AG09309 (cell line): Measurements from ENCODE around the gene PCDHGA10.
"Not testable (repeated sequence)": the region's sequence is repeated elsewhere in the genome, so short reads cannot be mapped to it uniquely, and the experiment has no call there.

Experiments
- DNase-seq: peaks from one replicate; pipeline ENCODE4 v3.0.0-alpha.2; 2010; ENCODE audit warnings: low read depth
- H3K4me3 ChIP-seq: 2 replicates; pipeline ENCODE4 v1.5.1; 2011; ENCODE audit warnings: mild to moderate bottlenecking, low read depth, low read length, moderate library complexity; ENCODE audit not compliant: control insufficient read depth
- TF ChIP-seq, protein P1 (sequence below): IDR thresholded peaks from 2 replicates; pipeline ENCODE4 v1.5.1; 2011; ENCODE audit warnings: mild to moderate bottlenecking, low read depth, low read length, inconsistent platforms; ENCODE audit not compliant: insufficient read depth, control insufficient read depth; ENCODE audit errors: missing control alignments

Gene PCDHGA10

DNA sequence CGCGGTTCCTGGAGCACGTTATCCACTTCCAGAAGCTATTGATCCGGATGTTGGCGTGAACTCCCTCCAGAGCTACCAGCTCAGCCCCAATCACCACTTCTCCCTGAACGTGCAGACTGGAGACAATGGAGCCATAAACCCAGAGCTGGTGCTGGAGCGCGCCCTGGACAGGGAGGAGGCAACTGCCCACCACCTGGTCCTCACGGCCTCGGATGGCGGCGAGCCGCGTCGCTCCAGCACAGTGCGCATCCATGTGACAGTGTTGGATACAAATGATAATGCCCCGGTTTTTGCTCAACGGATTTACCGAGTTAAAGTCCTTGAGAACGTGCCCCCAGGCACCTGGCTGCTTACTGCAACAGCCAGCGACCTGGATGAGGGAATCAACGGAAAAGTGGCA is 9.4 kb upstream of the PCDHGA10 start:
- no peak for DNase-seq
- H3K4me3 ChIP-seq: no peak overlapping the region
- TF ChIP-seq, protein P1, sequence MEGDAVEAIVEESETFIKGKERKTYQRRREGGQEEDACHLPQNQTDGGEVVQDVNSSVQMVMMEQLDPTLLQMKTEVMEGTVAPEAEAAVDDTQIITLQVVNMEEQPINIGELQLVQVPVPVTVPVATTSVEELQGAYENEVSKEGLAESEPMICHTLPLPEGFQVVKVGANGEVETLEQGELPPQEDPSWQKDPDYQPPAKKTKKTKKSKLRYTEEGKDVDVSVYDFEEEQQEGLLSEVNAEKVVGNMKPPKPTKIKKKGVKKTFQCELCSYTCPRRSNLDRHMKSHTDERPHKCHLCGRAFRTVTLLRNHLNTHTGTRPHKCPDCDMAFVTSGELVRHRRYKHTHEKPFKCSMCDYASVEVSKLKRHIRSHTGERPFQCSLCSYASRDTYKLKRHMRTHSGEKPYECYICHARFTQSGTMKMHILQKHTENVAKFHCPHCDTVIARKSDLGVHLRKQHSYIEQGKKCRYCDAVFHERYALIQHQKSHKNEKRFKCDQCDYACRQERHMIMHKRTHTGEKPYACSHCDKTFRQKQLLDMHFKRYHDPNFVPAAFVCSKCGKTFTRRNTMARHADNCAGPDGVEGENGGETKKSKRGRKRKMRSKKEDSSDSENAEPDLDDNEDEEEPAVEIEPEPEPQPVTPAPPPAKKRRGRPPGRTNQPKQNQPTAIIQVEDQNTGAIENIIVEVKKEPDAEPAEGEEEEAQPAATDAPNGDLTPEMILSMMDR: no peak

DNA sequence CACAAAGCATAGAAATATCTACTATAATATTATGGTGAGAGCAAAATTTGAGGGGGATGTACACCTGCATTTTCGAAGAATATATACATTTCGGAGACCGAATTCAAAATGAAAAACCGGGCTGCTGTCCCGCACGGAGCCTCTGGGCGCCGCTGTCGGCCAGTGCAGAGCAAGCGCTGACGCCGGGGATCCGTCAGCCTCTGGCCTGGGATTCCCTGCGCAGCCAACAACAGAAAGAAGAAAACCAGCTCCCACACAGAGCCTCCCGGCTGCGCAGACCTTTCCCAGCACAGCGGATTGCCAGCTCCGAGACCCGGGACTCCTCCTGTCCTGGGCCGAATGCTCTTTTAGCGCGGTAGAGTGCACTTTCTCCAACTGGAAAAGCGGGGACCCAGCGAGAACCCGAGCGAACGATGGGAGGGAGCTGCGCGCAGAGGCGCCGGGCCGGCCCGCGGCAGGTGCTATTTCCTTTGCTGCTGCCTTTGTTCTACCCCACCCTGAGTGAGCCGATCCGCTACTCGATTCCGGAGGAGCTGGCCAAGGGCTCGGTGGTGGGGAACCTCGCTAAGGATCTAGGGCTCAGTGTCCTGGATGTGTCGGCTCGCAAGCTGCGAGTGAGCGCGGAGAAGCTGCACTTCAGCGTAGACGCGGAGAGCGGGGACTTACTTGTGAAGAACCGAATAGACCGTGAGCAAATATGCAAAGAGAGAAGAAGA is 4.8 kb upstream of the PCDHGA10 start, which contains the start of gene PCDHGB6:
Gene PCDHGB6 (plus strand): TSS at position 232 of the 716 bp plus-strand sequence. CDS start 182 bp downstream, at position 414.
- TF ChIP-seq, protein P1: peak; percentile 50
- H3K4me3 ChIP-seq, DNase-seq: not testable (repeated sequence)

DNA sequence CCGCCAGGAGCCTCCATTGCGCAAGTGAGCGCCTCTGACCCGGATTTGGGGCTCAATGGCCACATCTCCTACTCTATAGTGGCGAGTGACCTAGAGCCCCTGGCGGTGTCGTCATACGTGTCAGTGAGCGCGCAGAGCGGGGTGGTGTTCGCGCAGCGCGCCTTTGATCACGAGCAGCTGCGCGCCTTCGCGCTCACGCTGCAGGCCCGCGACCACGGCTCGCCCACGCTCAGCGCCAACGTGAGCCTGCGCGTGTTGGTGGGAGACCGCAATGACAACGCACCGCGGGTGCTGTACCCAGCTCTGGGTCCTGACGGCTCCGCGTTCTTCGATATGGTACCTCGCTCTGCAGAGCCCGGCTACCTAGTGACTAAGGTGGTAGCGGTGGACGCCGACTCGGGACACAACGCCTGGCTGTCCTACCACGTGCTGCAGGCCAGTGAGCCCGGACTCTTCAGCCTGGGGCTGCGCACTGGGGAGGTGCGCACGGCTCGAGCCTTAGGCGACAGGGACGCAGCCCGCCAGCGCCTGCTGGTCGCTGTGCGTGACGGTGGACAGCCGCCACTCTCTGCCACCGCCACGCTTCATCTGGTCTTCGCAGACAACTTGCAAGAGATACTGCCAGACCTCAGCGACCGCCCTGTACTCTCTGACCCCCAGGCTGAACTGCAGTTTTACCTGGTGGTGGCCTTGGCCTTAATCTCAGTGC is 3.0 kb upstream of the PCDHGA10 start:
- no peak for DNase-seq
- TF ChIP-seq, protein P1: no peak
- no peak overlapping the region for H3K4me3 ChIP-seq

DNA sequence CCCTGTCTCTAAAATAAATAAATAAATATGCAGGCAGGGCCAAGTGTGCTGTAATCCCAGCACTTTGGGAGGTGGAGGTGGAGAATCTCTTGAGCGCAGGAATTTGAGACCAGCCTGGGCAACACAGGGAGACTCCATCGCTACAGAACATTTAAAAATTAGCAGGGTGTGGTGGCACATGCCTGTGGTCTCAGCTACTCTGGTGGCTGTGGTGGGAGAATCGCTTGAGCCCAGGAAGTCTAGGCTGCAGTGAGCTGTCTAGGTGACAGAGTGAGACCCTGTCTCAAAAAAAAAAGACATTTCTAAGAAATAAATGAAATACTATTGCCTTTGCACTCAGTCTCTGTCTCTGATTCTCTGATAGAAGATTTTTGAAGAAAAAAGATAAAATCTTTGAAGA is 1.2 kb upstream of the PCDHGA10 start:
- TF ChIP-seq, protein P1: no peak
- no peak for DNase-seq
- H3K4me3 ChIP-seq: no peak overlapping the region

DNA sequence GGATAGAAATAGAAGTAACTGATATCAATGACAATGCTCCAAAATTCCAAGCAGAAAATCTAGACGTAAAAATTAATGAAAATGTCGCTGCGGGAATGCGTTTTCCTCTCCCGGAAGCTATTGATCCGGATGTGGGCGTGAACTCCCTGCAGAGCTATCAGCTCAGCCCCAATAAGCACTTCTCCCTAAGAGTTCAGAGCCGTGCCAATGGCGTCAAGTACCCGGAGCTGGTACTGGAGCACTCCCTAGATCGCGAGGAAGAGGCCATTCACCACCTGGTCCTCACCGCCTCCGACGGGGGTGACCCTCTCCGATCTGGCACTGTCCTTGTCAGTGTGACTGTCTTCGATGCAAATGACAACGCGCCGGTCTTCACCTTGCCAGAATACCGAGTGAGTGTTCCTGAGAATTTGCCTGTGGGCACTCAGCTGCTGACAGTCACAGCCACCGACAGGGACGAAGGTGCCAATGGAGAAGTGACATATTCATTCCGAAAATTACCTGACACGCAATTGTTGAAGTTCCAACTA is 818 bp downstream of the PCDHGA10 start:
- no peak for DNase-seq
- TF ChIP-seq, protein P1: no peak

DNA sequence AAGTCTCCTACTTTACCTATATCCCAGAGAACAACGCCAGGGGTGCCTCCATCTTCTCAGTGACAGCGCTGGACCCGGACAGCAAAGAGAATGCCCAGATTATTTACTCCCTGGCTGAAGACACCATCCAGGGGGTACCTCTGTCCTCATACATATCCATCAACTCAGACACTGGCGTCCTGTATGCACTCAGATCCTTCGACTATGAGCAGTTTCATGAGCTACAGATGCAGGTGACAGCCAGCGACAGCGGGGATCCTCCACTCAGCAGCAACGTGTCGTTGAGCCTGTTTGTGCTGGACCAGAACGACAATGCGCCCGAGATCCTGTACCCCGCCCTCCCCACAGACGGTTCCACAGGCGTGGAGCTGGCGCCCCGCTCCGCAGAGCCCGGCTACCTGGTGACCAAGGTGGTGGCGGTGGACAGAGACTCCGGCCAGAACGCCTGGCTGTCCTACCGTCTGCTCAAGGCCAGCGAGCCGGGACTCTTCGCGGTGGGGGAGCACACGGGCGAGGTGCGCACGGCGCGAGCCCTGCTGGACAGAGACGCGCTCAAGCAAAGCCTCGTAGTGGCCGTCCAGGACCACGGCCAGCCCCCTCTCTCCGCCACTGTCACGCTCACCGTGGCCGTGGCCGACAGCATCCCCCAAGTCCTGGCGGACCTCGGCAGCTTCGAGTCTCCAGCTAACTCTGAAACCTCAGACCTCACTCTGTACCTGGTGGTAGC is 1.9 kb downstream of the PCDHGA10 start:
- not testable (repeated sequence) for DNase-seq, H3K4me3 ChIP-seq

More for the DNA sequence above, 818 bp downstream of the PCDHGA10 start:
- H3K4me3 ChIP-seq: peak overlapping the region; percentile 25

DNA sequence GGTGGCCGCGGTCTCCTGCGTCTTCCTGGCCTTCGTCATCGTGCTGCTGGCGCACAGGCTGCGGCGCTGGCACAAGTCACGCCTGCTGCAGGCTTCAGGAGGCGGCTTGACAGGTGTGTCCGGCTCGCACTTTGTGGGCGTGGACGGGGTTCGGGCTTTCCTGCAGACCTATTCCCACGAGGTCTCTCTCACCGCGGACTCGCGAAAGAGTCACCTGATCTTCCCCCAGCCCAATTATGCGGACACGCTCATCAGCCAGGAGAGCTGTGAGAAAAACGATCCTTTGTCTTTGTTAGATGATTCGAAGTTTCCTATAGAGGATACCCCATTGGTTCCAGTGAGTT is 2.5 kb downstream of the PCDHGA10 start:
- DNase-seq, H3K4me3 ChIP-seq: not testable (repeated sequence)
